BLaER1 treated with 17β-estradiol and CSF1 and Interleukin-3, amounts not matched to agents 10 nM and 100 nM (cell line): Measurements from ENCODE around the gene DCDC2C.

Experiments
- H3K27ac ChIP-seq, 11 experiments: shearing (Covaris generic); formaldehyde crosslinking; 2 replicates each; pipeline ENCODE4 v1.8.1; 2022
- H3K27me3 ChIP-seq, 11 experiments: shearing (Covaris generic); formaldehyde crosslinking; 2 replicates each; pipeline ENCODE4 v1.8.1; 2022
- H3K36me3 ChIP-seq, 11 experiments: shearing (Covaris generic); formaldehyde crosslinking; 2 replicates each; pipeline ENCODE4 v1.8.1; 2022
- H3K4me1 ChIP-seq, 10 experiments: shearing (Covaris generic); formaldehyde crosslinking; 2 replicates each; pipeline ENCODE4 v1.8.1; 2022
- H3K4me2 ChIP-seq, 11 experiments: shearing (Covaris generic); formaldehyde crosslinking; 2 replicates each; pipeline ENCODE4 v1.8.1; 2022
- H3K4me3 ChIP-seq, 10 experiments: shearing (Covaris generic); formaldehyde crosslinking; 2 replicates each; pipeline ENCODE4 v1.8.1; 2022
- H3K9ac ChIP-seq, 11 experiments: shearing (Covaris generic); formaldehyde crosslinking; 2 replicates each; pipeline ENCODE4 v1.8.1; 2022
- H3K9me3 ChIP-seq, 11 experiments: shearing (Covaris generic); formaldehyde crosslinking; replicated peaks in 1 of 11; 2 replicates each; pipeline ENCODE4 v1.8.1; 2022
- H4K20me1 ChIP-seq, 11 experiments: shearing (Covaris generic); formaldehyde crosslinking; 2 replicates each; pipeline ENCODE4 v1.8.1; 2022
- Cebpa-rat ChIP-seq, 11 experiments: shearing (Covaris generic); IDR thresholded peaks; 2 replicates each; pipeline ENCODE4 v1.8.1; 2022

DCDC2C gene

GRCh38 chr2:3827673-3828575 lies 124.5 kb downstream of the DCDC2C start:
- no peak overlapping the region for H3K4me3 ChIP-seq
- TF ChIP-seq Cebpa-rat (IDR thresholded peaks at IDR 0.05), result no peak
- H3K36me3 ChIP-seq, result no peaks in the 10 kb centered on the region
- no peak overlapping the region for H3K27ac ChIP-seq
- no peaks in the 10 kb centered on the region for H4K20me1 ChIP-seq
- H3K9ac ChIP-seq, result no peak overlapping the region
- H3K27me3 ChIP-seq, result no peaks in the 10 kb centered on the region
- H3K4me2 ChIP-seq, result no peak overlapping the region
- H3K9me3 ChIP-seq, result peaks cover 0 to 17% (median 4%) of the 10 kb centered on the region in 11 experiments; a peak in 12 of 22 replicates
- H3K4me1 ChIP-seq, result no peaks in the 10 kb centered on the region

GRCh38 chr2:3830796-3831195 lies 127.4 kb downstream of the DCDC2C start:
- no peaks in the 10 kb centered on the region for H3K27me3 ChIP-seq
- no peak overlapping the region for H3K4me3 ChIP-seq
- no peak overlapping the region for H3K4me2 ChIP-seq
- no peak overlapping the region for H3K27ac ChIP-seq
- no peaks in the 10 kb centered on the region for H4K20me1 ChIP-seq
- no peaks in the 10 kb centered on the region for H3K4me1 ChIP-seq
- no peak for TF ChIP-seq Cebpa-rat (IDR thresholded peaks at IDR 0.05)
- H3K9me3 ChIP-seq, result peaks cover 0 to 11% (median 2%) of the 10 kb centered on the region in 11 experiments; a peak in 8 of 22 replicates
- H3K9ac ChIP-seq, result no peak overlapping the region
- no peaks in the 10 kb centered on the region for H3K36me3 ChIP-seq

GRCh38 chr2:3837086-3837485 lies 133.7 kb downstream of the DCDC2C start:
- H3K9me3 ChIP-seq, result peaks cover 0 to 20% (median 15%) of the 10 kb centered on the region in 11 experiments; a peak in 15 of 22 replicates
- H3K36me3 ChIP-seq, result no peaks in the 10 kb centered on the region

GRCh38 chr2:3838348-3838747 lies 135.0 kb downstream of the DCDC2C start:
- Histone ChIP-seq H4K20me1 (no peaks in the 10 kb centered on the region), H3K36me3 (no peaks in the 10 kb centered on the region), H3K27ac (no peak overlapping the region), H3K9me3 (peaks cover 0 to 20% (median 9%) of the 10 kb centered on the region in 11 experiments; a peak in 13 of 22 replicates), H3K4me3 (no peak overlapping the region), H3K9ac (no peak overlapping the region), H3K27me3 (no peaks in the 10 kb centered on the region), H3K4me1 (peaks cover 0 to 12% (median 9%) of the 10 kb centered on the region in 10 experiments; a peak in 11 of 20 replicates), H3K4me2 (peak overlapping the region in 6 of 11 experiments; percentile 19 to 51 (median 38); a peak in 10 of 22 replicates)
- no peak for TF ChIP-seq Cebpa-rat (IDR thresholded peaks at IDR 0.05)

More at GRCh38 chr2:3837086-3837485, 133.7 kb downstream of the DCDC2C start:
- Histone ChIP-seq H4K20me1 (no peaks in the 10 kb centered on the region), H3K4me2 (no peak overlapping the region), H3K9ac (no peak overlapping the region), H3K27me3 (no peaks in the 10 kb centered on the region), H3K27ac (no peak overlapping the region), H3K4me3 (no peak overlapping the region), H3K4me1 (peaks cover 0 to 12% (median 9%) of the 10 kb centered on the region in 10 experiments; a peak in 11 of 20 replicates)
- TF ChIP-seq Cebpa-rat (IDR thresholded peaks at IDR 0.05), result no peak

GRCh38 chr2:3839476-3839875 lies 136.1 kb downstream of the DCDC2C start:
- H3K27me3 ChIP-seq, result no peaks in the 10 kb centered on the region
- H3K4me3 ChIP-seq, result no peak overlapping the region
- H3K4me2 ChIP-seq, result no peak overlapping the region
- peaks cover 0 to 20% (median 9%) of the 10 kb centered on the region in 11 experiments; a peak in 13 of 22 replicates for H3K9me3 ChIP-seq
- H3K9ac ChIP-seq, result no peak overlapping the region
- no peaks in the 10 kb centered on the region for H3K36me3 ChIP-seq
- no peak overlapping the region for H3K27ac ChIP-seq
- peaks cover 0 to 12% (median 9%) of the 10 kb centered on the region in 10 experiments; a peak in 11 of 20 replicates for H3K4me1 ChIP-seq
- H4K20me1 ChIP-seq, result no peaks in the 10 kb centered on the region
- TF ChIP-seq Cebpa-rat (IDR thresholded peaks at IDR 0.05), result no peak

DNA sequence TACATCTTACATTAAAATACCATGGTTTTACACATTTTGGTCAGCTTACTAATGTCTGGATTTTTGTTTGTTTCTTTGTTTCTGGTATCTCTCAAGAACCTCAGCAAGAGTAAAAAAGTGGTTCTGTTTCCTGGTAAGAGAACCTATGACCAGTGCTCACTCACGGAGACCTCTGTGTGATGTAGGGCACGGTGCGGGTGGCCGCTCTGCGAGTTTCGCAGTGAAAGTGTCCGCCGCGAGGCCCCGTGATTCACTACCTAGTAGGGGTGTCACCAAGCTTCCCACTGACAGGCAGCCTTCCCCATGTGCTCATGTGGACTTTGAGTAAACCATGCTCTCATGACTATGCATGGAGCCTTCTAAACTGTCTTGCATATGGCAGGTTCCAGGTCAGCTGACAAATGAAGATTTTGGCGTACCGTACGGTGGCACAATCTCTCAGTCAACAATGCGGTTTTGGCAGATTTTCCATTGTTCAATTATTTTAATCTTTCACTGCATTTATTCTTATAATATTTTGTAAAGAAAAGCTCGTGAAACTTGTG lies 137.3 kb downstream of the DCDC2C start:
- Histone ChIP-seq H3K4me3 (no peak overlapping the region), H3K9ac (no peak overlapping the region), H3K27me3 (no peaks in the 10 kb centered on the region), H3K9me3 (peaks cover 0 to 18% (median 9%) of the 10 kb centered on the region in 11 experiments; a peak in 13 of 22 replicates), H3K36me3 (no peaks in the 10 kb centered on the region), H4K20me1 (no peaks in the 10 kb centered on the region), H3K4me2 (no peak overlapping the region), H3K4me1 (peaks cover 0 to 12% (median 9%) of the 10 kb centered on the region in 10 experiments; a peak in 11 of 20 replicates), H3K27ac (no peak overlapping the region)
- no peak for TF ChIP-seq Cebpa-rat (IDR thresholded peaks at IDR 0.05)

DNA sequence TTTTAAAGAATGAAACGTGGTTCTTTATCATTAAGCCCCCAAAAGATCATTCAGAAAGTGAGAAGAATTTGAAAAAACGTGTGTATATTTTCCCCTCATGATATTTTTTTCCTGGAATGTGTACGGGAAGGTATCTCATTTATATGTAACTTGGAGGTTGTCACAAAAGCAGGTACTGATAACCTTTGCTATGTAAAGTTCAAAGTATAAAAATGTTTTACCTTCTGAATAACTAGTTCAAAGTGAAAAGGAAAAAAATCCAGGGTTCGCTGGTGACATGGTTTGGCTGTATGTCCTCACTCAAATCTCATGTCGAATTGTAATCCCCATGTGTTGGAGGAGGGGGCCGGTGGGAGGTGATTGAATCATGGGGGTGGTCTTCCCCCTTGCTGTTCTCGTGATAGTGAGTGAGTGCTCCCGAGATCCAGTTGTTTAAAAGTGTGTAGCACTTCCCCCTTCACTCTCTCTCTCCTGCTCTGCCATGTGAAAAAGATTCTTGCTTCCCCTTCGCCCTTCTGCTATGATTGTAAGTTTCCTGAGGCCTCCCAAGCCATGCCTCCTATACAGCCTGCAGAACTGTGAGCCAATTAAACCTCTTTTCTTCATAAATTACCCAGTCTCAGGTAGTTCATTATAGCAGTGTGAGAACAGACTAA lies 144.2 kb downstream of the DCDC2C start:
- no peaks in the 10 kb centered on the region for H3K27me3 ChIP-seq
- H3K9ac ChIP-seq, result no peak overlapping the region
- H3K4me2 ChIP-seq, result no peak overlapping the region

DNA sequence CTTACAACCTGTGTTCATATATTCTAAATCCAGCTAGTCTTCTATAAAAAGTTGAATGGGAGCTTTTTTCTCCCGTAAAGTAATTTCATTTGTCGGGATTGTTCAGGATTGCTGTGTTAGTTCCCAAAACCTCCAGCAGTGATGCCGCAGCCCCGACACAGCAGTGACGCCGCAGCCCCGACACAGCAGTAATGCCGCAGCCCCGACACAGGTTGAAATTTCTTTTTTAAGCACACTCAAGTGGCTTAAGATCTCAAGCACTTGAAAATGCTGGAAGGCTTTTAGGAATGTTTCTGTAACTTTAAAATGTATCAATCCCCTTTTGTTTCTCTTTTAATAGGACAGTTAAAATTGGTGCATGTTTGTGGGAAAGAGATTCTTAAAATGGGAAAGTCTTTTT lies 145.4 kb downstream of the DCDC2C start:
- Histone ChIP-seq H3K9ac (no peak overlapping the region), H4K20me1 (no peaks in the 10 kb centered on the region), H3K9me3 (peaks cover 12 to 22% (median 16%) of the 10 kb centered on the region in 11 experiments), H3K27me3 (no peaks in the 10 kb centered on the region), H3K4me1 (0 out of 20 replicates have a peak, but pooled peaks cover 0 to 5% (median 0%) of the 10 kb centered on the region in 10 experiments), H3K27ac (no peak overlapping the region), H3K36me3 (no peaks in the 10 kb centered on the region), H3K4me2 (no peak overlapping the region), H3K4me3 (no peak overlapping the region)
- TF ChIP-seq Cebpa-rat (IDR thresholded peaks at IDR 0.05), result no peak

More for the DNA sequence above, 144.2 kb downstream of the DCDC2C start:
- Histone ChIP-seq H3K4me3 (no peak overlapping the region), H3K36me3 (no peaks in the 10 kb centered on the region), H4K20me1 (no peaks in the 10 kb centered on the region), H3K27ac (no peak overlapping the region), H3K9me3 (peaks cover 0 to 9% (median 5%) of the 10 kb centered on the region in 11 experiments; a peak in 14 of 22 replicates), H3K4me1 (0 out of 20 replicates have a peak, but pooled peaks cover 0 to 5% (median 0%) of the 10 kb centered on the region in 10 experiments)
- TF ChIP-seq Cebpa-rat (IDR thresholded peaks at IDR 0.05), result no peak

- no peak overlapping the region for H3K9ac ChIP-seq
- H3K27ac ChIP-seq, result no peak overlapping the region
- no peak for TF ChIP-seq Cebpa-rat (IDR thresholded peaks at IDR 0.05)
- H3K27me3 ChIP-seq, result no peaks in the 10 kb centered on the region
- no peaks in the 10 kb centered on the region for H4K20me1 ChIP-seq
- 0 out of 20 replicates have a peak, but pooled peaks cover 0 to 5% (median 0%) of the 10 kb centered on the region in 10 experiments for H3K4me1 ChIP-seq
- H3K4me3 ChIP-seq, result no peak overlapping the region
- peaks cover 16 to 24% (median 20%) of the 10 kb centered on the region in 11 experiments for H3K9me3 ChIP-seq
- no peaks in the 10 kb centered on the region for H3K36me3 ChIP-seq
- H3K4me2 ChIP-seq, result no peak overlapping the region
These were observed 145.8 kb downstream of the DCDC2C start for GRCh38 chr2:3849213-3849612.
